WTC11 (cell line): ENCODE results near the gene GINS1. TPM values are rescaled to one million over a fixed set of nuclear protein-coding genes. Genes with fewer than 3 reads are reported as not detected.
A peak's percentile ranks its signal among the peaks of the same experiment; 100 is the strongest.

Experiments used
- ATAC-seq: fragments of 200-7000 bp; cut with Tn5 transposase; 2 replicates; pipeline ENCODE4 v1.10.0; 2021; ENCODE audit warnings: mild to moderate bottlenecking, moderate library complexity
- CTCF ChIA-PET: fragments of 300-600 bp; sonication (Branson Sonifier 250); formaldehyde crosslinking; loops from one replicate; lab custom pipeline; 2021; ENCODE audit warnings: antibody characterized with exemption; lab: Charles Lee
- POLR2A ChIA-PET: fragments of 350-600 bp; sonication (Branson Sonifier 250); formaldehyde crosslinking; loops from one replicate; lab custom pipeline; 2021; ENCODE audit warnings: antibody characterized with exemption; lab: Charles Lee
- DNase-seq: peaks from one replicate; pipeline ENCODE4 v3.0.0; 2021; ENCODE audit warnings: low spot score
- H3K27ac Mint-ChIP-seq: 2 replicates; pipeline ENCODE4 v1.8.0; 2021; ENCODE audit warnings: mixed read lengths
- H3K27me3 Mint-ChIP-seq: 2 replicates; pipeline ENCODE4 v1.8.0; 2021; ENCODE audit warnings: low read depth, mild to moderate bottlenecking, moderate library complexity, mixed read lengths
- H3K36me3 Mint-ChIP-seq: 2 replicates; pipeline ENCODE4 v1.8.0; 2021; ENCODE audit warnings: mixed read lengths
- H3K4me1 Mint-ChIP-seq: 2 replicates; pipeline ENCODE4 v1.8.0; 2022; ENCODE audit warnings: mixed read lengths
- H3K4me3 Mint-ChIP-seq: 2 replicates; pipeline ENCODE4 v1.8.0; 2021; ENCODE audit warnings: mild to moderate bottlenecking, moderate library complexity, mixed read lengths
- H3K9me3 Mint-ChIP-seq: 2 replicates; pipeline ENCODE4 v1.8.0; 2021; ENCODE audit warnings: mixed read lengths
- CBFB ChIP-seq: sonication (generic); formaldehyde crosslinking; IDR thresholded peaks from 2 replicates; pipeline ENCODE4 v1.8.1; 2022; ENCODE audit warnings: mild to moderate bottlenecking, low read depth, missing genetic modification reagents
- CREM ChIP-seq: sonication (generic); formaldehyde crosslinking; IDR thresholded peaks from 2 replicates; pipeline ENCODE4 v1.8.1; 2022; ENCODE audit warnings: mild to moderate bottlenecking, missing genetic modification reagents, moderate library complexity
- EMX1 ChIP-seq: fragments of 250-450 bp; sonication (Bioruptor Pico); IDR thresholded peaks from 2 replicates; pipeline ENCODE4 v1.8.0; 2021; ENCODE audit warnings: mild to moderate bottlenecking
- GABPB1 ChIP-seq: sonication (generic); formaldehyde crosslinking; IDR thresholded peaks from 2 replicates; pipeline ENCODE4 v1.8.1; 2023; ENCODE audit warnings: mild to moderate bottlenecking, missing genetic modification reagents
- HMGXB4 ChIP-seq: sonication (generic); formaldehyde crosslinking; IDR thresholded peaks from 2 replicates; pipeline ENCODE4 v1.8.1; 2023; ENCODE audit warnings: mild to moderate bottlenecking, moderate library complexity, missing genetic modification reagents
- PRRX2 ChIP-seq: fragments of 250-450 bp; sonication (Bioruptor Pico); IDR thresholded peaks from 2 replicates; pipeline ENCODE4 v1.8.0; 2021; ENCODE audit warnings: mild to moderate bottlenecking
- ZNF263 ChIP-seq: sonication (generic); formaldehyde crosslinking; IDR thresholded peaks from 2 replicates; pipeline ENCODE4 v1.8.1; 2022; ENCODE audit warnings: low read depth, mild to moderate bottlenecking, moderate library complexity, missing genetic modification reagents
- total RNA-seq: library from RNA; stranded (reverse); gene quantifications from 3 replicates; pipeline ENCODE4 v1.2.3, GENCODE V29; 2021
- TF ChIP-seq, protein P1 (sequence below): sonication (generic); formaldehyde crosslinking; conservative IDR thresholded peaks from 2 replicates; pipeline ENCODE4 v1.8.1; 2022; ENCODE audit warnings: mild to moderate bottlenecking, missing genetic modification reagents
- TF ChIP-seq, protein P2 (sequence below): fragments of 250-450 bp; sonication (Bioruptor Pico); IDR thresholded peaks from 2 replicates; pipeline ENCODE4 v1.9.0; 2021; ENCODE audit warnings: mild to moderate bottlenecking
- TF ChIP-seq, protein P3 (sequence below): sonication (generic); formaldehyde crosslinking; IDR thresholded peaks from 2 replicates; pipeline ENCODE4 v1.8.0; 2022; ENCODE audit warnings: mild to moderate bottlenecking, missing genetic modification reagents
- TF ChIP-seq, protein P4 (sequence below): fragments of 250-450 bp; sonication (Bioruptor Pico); conservative IDR thresholded peaks from 2 replicates; pipeline ENCODE4 v1.9.0; 2021; ENCODE audit warnings: mild to moderate bottlenecking

GINS1 gene
- total RNA-seq, 1 experiment from 2014 or later: 70.4 TPM

GRCh38 chr20:25461786-25462545, 54.5 kb downstream of the GINS1 start:
- H3K4me1 Mint-ChIP-seq: no peaks in the 10 kb centered on the region
- no peaks in the 10 kb centered on the region; the same call in 1 of the 2 replicates for H3K27me3 Mint-ChIP-seq
- TF ChIP-seq, protein P1, sequence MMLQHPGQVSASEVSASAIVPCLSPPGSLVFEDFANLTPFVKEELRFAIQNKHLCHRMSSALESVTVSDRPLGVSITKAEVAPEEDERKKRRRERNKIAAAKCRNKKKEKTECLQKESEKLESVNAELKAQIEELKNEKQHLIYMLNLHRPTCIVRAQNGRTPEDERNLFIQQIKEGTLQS (CRISPR knock-in tag): no peak
- no peak for TF ChIP-seq PRRX2 (CRISPR knock-in tag)
- DNase-seq: no peak
- POLR2A ChIA-PET: no interaction called here
- CTCF ChIA-PET: interaction anchor here (1.0 kb wide), 1 partner anchor 12 kb away, joined by 3 read pairs; no protein-coding TSS in a partner anchor
- peaks cover 31% of the 10 kb centered on the region for H3K36me3 Mint-ChIP-seq
- H3K9me3 Mint-ChIP-seq: no peaks in the 10 kb centered on the region
- peak overlapping the region; percentile 45; the same call in 1 of the 2 replicates for H3K27ac Mint-ChIP-seq
- H3K4me3 Mint-ChIP-seq: no peak overlapping the region
- ATAC-seq: no peak

DNA sequence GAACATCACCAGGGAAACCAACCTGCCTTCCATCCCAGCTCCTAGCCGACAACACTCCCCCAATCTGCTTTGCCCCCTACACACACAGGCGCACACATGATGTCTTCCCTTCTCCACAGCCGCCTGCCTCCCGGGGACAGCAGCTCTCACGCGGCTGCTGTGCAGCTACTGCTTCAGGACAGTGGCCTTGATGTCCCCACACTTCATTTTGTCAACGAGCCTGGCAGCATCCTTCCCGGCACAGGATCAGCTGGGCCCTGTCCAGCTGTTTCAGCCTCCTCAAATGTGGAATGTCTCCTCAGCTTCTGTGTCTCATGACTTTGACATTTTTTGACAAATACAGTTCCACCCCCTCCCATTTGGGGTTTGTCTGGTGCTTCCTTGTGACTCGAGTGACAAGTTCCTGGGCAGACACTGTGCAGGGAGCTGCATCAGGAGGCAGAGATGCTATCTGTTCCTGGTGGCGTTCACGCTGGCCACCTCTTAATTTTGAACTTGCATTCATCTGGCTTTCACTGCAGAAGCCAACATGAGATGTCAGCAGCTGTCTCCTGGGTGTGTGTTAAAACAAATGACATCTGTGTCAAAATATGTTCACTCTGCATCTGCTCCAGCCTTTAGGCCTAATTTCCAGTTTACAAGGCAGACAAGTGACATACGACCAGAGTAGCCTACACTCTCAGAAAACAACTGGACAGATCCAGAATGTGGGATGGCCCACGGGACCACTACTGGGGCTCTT, 57.2 kb downstream of the GINS1 start:
- POLR2A ChIA-PET: no interaction called here
- ATAC-seq: no peak
- CTCF ChIA-PET: no interaction called here

More for the DNA sequence above, 57.2 kb downstream of the GINS1 start:
- Mint-ChIP-seq H3K9me3 (no peaks in the 10 kb centered on the region), H3K4me1 (no peaks in the 10 kb centered on the region; the same call in 1 of the 2 replicates), H3K27me3 (no peaks in the 10 kb centered on the region; the same call in 1 of the 2 replicates), H3K36me3 (peaks cover 38% of the 10 kb centered on the region), H3K4me3 (no peak overlapping the region), H3K27ac (no peak overlapping the region)
- no peak for DNase-seq
- TF ChIP-seq HMGXB4 (CRISPR knock-in tag) (no peak), ZNF263 (no peak), GABPB1 (CRISPR knock-in tag) (no peak), EMX1 (no peak), PRRX2 (CRISPR knock-in tag) (no peak), CREM (no peak), CBFB (CRISPR knock-in tag) (no peak)
- TF ChIP-seq, protein P2, sequence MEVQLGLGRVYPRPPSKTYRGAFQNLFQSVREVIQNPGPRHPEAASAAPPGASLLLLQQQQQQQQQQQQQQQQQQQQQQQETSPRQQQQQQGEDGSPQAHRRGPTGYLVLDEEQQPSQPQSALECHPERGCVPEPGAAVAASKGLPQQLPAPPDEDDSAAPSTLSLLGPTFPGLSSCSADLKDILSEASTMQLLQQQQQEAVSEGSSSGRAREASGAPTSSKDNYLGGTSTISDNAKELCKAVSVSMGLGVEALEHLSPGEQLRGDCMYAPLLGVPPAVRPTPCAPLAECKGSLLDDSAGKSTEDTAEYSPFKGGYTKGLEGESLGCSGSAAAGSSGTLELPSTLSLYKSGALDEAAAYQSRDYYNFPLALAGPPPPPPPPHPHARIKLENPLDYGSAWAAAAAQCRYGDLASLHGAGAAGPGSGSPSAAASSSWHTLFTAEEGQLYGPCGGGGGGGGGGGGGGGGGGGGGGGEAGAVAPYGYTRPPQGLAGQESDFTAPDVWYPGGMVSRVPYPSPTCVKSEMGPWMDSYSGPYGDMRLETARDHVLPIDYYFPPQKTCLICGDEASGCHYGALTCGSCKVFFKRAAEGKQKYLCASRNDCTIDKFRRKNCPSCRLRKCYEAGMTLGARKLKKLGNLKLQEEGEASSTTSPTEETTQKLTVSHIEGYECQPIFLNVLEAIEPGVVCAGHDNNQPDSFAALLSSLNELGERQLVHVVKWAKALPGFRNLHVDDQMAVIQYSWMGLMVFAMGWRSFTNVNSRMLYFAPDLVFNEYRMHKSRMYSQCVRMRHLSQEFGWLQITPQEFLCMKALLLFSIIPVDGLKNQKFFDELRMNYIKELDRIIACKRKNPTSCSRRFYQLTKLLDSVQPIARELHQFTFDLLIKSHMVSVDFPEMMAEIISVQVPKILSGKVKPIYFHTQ: no peak
- TF ChIP-seq, protein P3, sequence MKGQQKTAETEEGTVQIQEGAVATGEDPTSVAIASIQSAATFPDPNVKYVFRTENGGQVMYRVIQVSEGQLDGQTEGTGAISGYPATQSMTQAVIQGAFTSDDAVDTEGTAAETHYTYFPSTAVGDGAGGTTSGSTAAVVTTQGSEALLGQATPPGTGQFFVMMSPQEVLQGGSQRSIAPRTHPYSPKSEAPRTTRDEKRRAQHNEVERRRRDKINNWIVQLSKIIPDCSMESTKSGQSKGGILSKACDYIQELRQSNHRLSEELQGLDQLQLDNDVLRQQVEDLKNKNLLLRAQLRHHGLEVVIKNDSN (CRISPR knock-in tag): no peak
- TF ChIP-seq, protein P4, sequence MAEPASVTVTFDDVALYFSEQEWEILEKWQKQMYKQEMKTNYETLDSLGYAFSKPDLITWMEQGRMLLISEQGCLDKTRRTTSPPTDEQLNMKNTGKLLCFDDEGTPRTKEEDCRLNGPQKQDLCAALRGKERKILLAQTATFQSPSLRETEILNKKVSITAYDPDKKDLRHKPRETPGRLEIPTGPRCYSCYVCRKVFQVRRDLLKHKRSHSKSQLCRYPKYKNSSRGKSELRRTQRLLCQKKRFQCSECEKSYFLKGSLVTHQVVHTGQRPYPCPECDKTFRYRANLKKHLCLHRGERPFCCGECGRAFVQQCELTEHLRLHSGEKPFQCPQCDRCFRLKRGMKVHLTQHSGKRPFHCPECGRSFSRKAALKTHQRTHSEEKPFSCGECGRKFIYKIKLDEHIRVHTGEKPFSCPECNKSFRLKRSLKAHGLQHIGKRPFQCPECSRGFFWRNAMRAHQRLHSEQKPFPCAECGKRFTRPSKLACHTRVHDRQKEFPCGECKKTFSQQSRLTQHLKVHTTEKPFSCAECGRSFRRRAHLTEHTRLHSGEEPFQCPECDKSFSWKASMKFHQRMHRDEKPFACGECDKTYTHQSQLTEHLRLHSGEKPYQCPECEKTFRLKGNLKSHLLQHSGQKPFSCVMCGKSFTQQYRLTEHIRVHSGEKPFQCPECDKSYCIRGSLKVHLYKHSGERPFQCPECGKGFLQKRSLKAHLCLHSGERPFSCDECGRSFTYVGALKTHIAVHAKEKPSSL (CRISPR knock-in tag): no peak
